ENCODE measurements around the gene POLDIP2. TPM values are rescaled to one million over a fixed set of nuclear protein-coding genes. Genes with fewer than 3 reads are reported as not detected.

The POLDIP2 gene
- total and polyA plus RNA-seq, 9 of the 15 experiments (the other 6 are each of a cell fraction or from before 2014, with no cell fraction given): 22.0 to 137 (median 104) TPM

DNA sequence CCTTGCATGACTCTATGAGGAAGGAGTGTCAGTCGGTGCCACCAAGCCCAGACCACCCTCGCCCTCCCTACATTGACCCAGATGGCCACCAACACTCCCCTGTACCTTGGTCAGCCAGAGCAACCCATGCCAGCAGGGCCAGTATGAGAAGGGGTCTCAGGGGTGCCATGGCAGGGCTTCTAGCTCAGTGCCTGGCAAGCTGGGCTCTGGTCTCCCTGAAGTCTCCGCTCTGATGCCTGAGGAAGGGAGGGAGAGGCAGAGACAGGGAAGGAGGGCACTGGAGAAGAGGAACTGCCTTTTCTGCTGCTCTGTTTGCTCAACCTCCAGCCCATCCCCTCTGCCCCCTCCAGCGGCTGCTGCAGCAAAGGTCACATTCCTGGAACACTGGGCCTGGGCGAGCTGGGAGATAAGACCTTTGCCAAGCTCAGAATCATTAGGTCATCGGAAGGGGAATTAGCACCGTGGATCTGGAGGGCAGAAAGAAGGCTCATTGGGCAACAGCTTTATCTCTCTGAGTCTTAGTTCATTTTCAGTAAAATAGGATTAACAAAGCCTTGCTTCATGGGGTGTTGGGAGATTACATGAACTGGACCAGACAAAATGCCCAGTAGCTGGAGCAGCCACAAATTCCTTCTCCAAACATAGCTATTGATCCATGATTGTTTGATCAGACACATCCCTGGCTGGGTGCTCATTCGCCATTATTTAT is 12.9 kb upstream of the POLDIP2 start, which contains the start of gene VTN (continued):
- TF ChIP-seq, protein P1, sequence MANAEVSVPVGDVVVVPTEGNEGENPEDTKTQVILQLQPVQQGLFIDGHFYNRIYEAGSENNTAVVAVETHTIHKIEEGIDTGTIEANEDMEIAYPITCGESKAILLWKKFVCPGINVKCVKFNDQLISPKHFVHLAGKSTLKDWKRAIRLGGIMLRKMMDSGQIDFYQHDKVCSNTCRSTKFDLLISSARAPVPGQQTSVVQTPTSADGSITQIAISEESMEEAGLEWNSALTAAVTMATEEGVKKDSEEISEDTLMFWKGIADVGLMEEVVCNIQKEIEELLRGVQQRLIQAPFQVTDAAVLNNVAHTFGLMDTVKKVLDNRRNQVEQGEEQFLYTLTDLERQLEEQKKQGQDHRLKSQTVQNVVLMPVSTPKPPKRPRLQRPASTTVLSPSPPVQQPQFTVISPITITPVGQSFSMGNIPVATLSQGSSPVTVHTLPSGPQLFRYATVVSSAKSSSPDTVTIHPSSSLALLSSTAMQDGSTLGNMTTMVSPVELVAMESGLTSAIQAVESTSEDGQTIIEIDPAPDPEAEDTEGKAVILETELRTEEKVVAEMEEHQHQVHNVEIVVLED (CRISPR knock-in tag; IDR thresholded peaks at IDR 0.05): no peak
- TF ChIP-seq RBFOX2 (IDR thresholded peaks at IDR 0.05; ENCODE audit: low read depth, low read length) (no peak), HDAC2 (IDR thresholded peaks at IDR 0.05) (no peak), PHF20 (IDR thresholded peaks at IDR 0.05; ENCODE audit: partially characterized antibody) (no peak), MTF1 (CRISPR knock-in tag; IDR thresholded peaks at IDR 0.05; ENCODE audit: borderline replicate concordance) (no peak), MED1 (CRISPR knock-in tag; IDR thresholded peaks at IDR 0.05; ENCODE audit: borderline replicate concordance) (no peak), KDM4B (IDR thresholded peaks at IDR 0.05; ENCODE audit: borderline replicate concordance in 2 of 2, low read depth in 1 of 2) (no peak), ZBTB8A (IDR thresholded peaks at IDR 0.05; ENCODE audit: partially characterized antibody) (no peak), SNIP1 (IDR thresholded peaks at IDR 0.05; ENCODE audit: low read depth) (no peak), ZNF133 (CRISPR knock-in tag; IDR thresholded peaks at IDR 0.05) (no peak), NR2C2 (CRISPR knock-in tag; IDR thresholded peaks at IDR 0.05) (no peak), NR2C2 (tag; IDR thresholded peaks at IDR 0.05) (peak; percentile 81; the same call in 1 of the 2 replicates), MYNN (IDR thresholded peaks at IDR 0.05) (0 out of 2 replicates have a peak, but pooled peaks have one; percentile 27), MYNN (CRISPR knock-in tag; IDR thresholded peaks at IDR 0.05) (no peak), ZNF695 (CRISPR knock-in tag; IDR thresholded peaks at IDR 0.05) (no peak), FOXM1 (IDR thresholded peaks at IDR 0.05; ENCODE audit: low read depth) (no peak), FOXM1 (CRISPR knock-in tag; IDR thresholded peaks at IDR 0.05; ENCODE audit: low read depth) (no peak), SOX6 (IDR thresholded peaks at IDR 0.05) (peak; percentile 66; the same call in 1 of the 2 replicates), ARID1B (IDR thresholded peaks at IDR 0.05) (peak; percentile 63), TEAD2 (tag; IDR thresholded peaks at IDR 0.05) (peak; percentile 70; the same call in 1 of the 2 replicates), PHB2 (IDR thresholded peaks at IDR 0.05; ENCODE audit: low read depth) (no peak)
- TF ChIP-seq, protein P2, sequence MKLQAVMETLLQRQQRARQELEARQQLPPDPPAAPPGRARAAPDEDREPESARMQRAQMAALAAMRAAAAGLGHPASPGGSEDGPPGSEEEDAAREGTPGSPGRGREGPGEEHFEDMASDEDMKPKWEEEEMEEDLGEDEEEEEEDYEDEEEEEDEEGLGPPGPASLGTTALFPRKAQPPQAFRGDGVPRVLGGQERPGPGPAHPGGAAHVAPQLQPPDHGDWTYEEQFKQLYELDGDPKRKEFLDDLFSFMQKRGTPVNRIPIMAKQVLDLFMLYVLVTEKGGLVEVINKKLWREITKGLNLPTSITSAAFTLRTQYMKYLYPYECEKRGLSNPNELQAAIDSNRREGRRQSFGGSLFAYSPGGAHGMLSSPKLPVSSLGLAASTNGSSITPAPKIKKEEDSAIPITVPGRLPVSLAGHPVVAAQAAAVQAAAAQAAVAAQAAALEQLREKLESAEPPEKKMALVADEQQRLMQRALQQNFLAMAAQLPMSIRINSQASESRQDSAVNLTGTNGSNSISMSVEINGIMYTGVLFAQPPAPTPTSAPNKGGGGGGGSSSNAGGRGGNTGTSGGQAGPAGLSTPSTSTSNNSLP (IDR thresholded peaks at IDR 0.05; ENCODE audit: borderline replicate concordance, low read depth, low read length): no peak
- TF ChIP-seq, protein P3, sequence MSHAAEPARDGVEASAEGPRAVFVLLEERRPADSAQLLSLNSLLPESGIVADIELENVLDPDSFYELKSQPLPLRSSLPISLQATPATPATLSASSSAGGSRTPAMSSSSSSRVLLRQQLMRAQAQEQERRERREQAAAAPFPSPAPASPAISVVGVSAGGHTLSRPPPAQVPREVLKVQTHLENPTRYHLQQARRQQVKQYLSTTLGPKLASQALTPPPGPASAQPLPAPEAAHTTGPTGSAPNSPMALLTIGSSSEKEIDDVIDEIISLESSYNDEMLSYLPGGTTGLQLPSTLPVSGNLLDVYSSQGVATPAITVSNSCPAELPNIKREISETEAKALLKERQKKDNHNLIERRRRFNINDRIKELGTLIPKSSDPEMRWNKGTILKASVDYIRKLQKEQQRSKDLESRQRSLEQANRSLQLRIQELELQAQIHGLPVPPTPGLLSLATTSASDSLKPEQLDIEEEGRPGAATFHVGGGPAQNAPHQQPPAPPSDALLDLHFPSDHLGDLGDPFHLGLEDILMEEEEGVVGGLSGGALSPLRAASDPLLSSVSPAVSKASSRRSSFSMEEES (CRISPR knock-in tag; IDR thresholded peaks at IDR 0.05): no peak
- TF ChIP-seq, protein P4, sequence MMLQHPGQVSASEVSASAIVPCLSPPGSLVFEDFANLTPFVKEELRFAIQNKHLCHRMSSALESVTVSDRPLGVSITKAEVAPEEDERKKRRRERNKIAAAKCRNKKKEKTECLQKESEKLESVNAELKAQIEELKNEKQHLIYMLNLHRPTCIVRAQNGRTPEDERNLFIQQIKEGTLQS (IDR thresholded peaks at IDR 0.05): peak; percentile 46; the same call in 1 of the 2 replicates
- TF ChIP-seq, protein P4 (CRISPR knock-in tag; conservative IDR thresholded peaks at IDR 0.05): no peak

Measured in K562 (cell line).